ENCODE results near the gene SLC24A4. TPM values are rescaled to one million over a fixed set of nuclear protein-coding genes. Genes with fewer than 3 reads are reported as not detected.

The SLC24A4 gene
- total RNA-seq, 1 donor from 2014 or later = 0.49 TPM

GRCh38 chr14:92353447-92353846 is 30.5 kb downstream of the SLC24A4 start:
- intact Hi-C loops (cut with DNase I) = no loop called here
- DNase-seq (ENCODE audit: missing footprints) (no peak), ATAC-seq (no peak)

GRCh38 chr14:92356677-92357076 is 33.7 kb downstream of the SLC24A4 start:
- intact Hi-C loops (cut with DNase I) = no loop called here
- DNase-seq (ENCODE audit: missing footprints) = no peak
- ATAC-seq = no peak

- ATAC-seq (no peak), DNase-seq (ENCODE audit: missing footprints) (no peak)
- intact Hi-C loops (cut with DNase I) = no loop called here
These were observed 37.8 kb downstream of the SLC24A4 start for GRCh38 chr14:92360651-92361370.

GRCh38 chr14:92362781-92363235 is 39.8 kb downstream of the SLC24A4 start:
- no peak for DNase-seq (ENCODE audit: missing footprints)

GRCh38 chr14:92366237-92366636 is 43.3 kb downstream of the SLC24A4 start:
- ATAC-seq (no peak), DNase-seq (ENCODE audit: missing footprints) (no peak)
- intact Hi-C loops (cut with DNase I) = no loop called here

More at GRCh38 chr14:92362781-92363235, 39.8 kb downstream of the SLC24A4 start:
- intact Hi-C loops (cut with DNase I) = no loop called here
- ATAC-seq = no peak

- intact Hi-C loops (cut with DNase I) = no loop called here
These were observed 45.0 kb downstream of the SLC24A4 start for GRCh38 chr14:92368001-92368400.

GRCh38 chr14:92369097-92369496 is 46.1 kb downstream of the SLC24A4 start:
- intact Hi-C loops (cut with DNase I) = no loop called here
- ATAC-seq (no peak), DNase-seq (ENCODE audit: missing footprints) (no peak)

More at GRCh38 chr14:92368001-92368400, 45.0 kb downstream of the SLC24A4 start:
- ATAC-seq (no peak), DNase-seq (ENCODE audit: missing footprints) (no peak)

GRCh38 chr14:92372230-92372629 is 49.3 kb downstream of the SLC24A4 start:
- intact Hi-C loops (cut with DNase I) = no loop called here
- no peak for DNase-seq (ENCODE audit: missing footprints)
- no peak for ATAC-seq

- ATAC-seq (no peak), DNase-seq (ENCODE audit: missing footprints) (no peak)
- intact Hi-C loops (cut with DNase I) = no loop called here
These were observed 50.4 kb downstream of the SLC24A4 start for GRCh38 chr14:92373336-92373735.

GRCh38 chr14:92380131-92380530 is 57.2 kb downstream of the SLC24A4 start:
- intact Hi-C loops (cut with DNase I) = no loop called here
- ATAC-seq (no peak), DNase-seq (ENCODE audit: missing footprints) (no peak)

- DNase-seq (ENCODE audit: missing footprints) (no peak), ATAC-seq (no peak)
- intact Hi-C loops (cut with DNase I) = no loop called here
These were observed 57.6 kb downstream of the SLC24A4 start for GRCh38 chr14:92380582-92380981.

GRCh38 chr14:92382677-92383076 is 59.7 kb downstream of the SLC24A4 start:
- peak; percentile 34 for ATAC-seq
- intact Hi-C loops (cut with DNase I) = no loop called here
- no peak for DNase-seq (ENCODE audit: missing footprints)

- no peak for DNase-seq (ENCODE audit: missing footprints)
- intact Hi-C loops (cut with DNase I) = no loop called here
These were observed 60.8 kb downstream of the SLC24A4 start for GRCh38 chr14:92383805-92384204.

GRCh38 chr14:92384461-92385133 is 61.6 kb downstream of the SLC24A4 start:
- no peak for ATAC-seq
- intact Hi-C loops (cut with DNase I) = no loop called here
- no peak for DNase-seq (ENCODE audit: missing footprints)

More at GRCh38 chr14:92383805-92384204, 60.8 kb downstream of the SLC24A4 start:
- ATAC-seq = no peak

GRCh38 chr14:92385561-92385960 is 62.6 kb downstream of the SLC24A4 start:
- intact Hi-C loops (cut with DNase I) = no loop called here
- ATAC-seq = no peak
- DNase-seq (ENCODE audit: missing footprints) = no peak

- ATAC-seq (no peak), DNase-seq (ENCODE audit: missing footprints) (no peak)
- intact Hi-C loops (cut with DNase I) = no loop called here
These were observed 63.2 kb downstream of the SLC24A4 start for GRCh38 chr14:92386165-92386564.

GRCh38 chr14:92386637-92387036 is 63.7 kb downstream of the SLC24A4 start:
- ATAC-seq (no peak), DNase-seq (ENCODE audit: missing footprints) (peak; percentile 77)
- intact Hi-C loops (cut with DNase I) = no loop called here

GRCh38 chr14:92387578-92387977 is 64.6 kb downstream of the SLC24A4 start:
- intact Hi-C loops (cut with DNase I) = no loop called here
- DNase-seq (ENCODE audit: missing footprints) (no peak), ATAC-seq (no peak)

GRCh38 chr14:92389598-92390158 is 66.7 kb downstream of the SLC24A4 start:
- intact Hi-C loops (cut with DNase I) = no loop called here
- DNase-seq (ENCODE audit: missing footprints) = no peak
- ATAC-seq = no peak

GRCh38 chr14:92391726-92392125 is 68.8 kb downstream of the SLC24A4 start:
- DNase-seq (ENCODE audit: missing footprints) (no peak), ATAC-seq (no peak)
- intact Hi-C loops (cut with DNase I) = no loop called here
